Activated B cell treated with CpG ODN at 0.5 μM for 24 hours (primary cell): ENCODE results near the gene UBL4B. TPM values are rescaled to one million over a fixed set of nuclear protein-coding genes. Genes with fewer than 3 reads are reported as not detected.

Experiments
- ATAC-seq: fragments of 200-7000 bp; cut with Tn5 transposase; one replicate; pipeline ENCODE4 v1.10.0; 2021; ENCODE audit warnings: low read depth, mild to moderate bottlenecking, moderate library complexity
- CTCF ChIA-PET: fragments of 350-600 bp; sonication (Branson Sonifier 250); formaldehyde crosslinking; loops from one replicate; lab custom pipeline; 2021; ENCODE audit warnings: antibody characterized with exemption; lab: Charles Lee
- POLR2A ChIA-PET: fragments of 350-600 bp; sonication (Branson Sonifier 250); formaldehyde crosslinking; loops from one replicate; lab custom pipeline; 2021; ENCODE audit warnings: antibody characterized with exemption; lab: Charles Lee
- DNase-seq: peaks from one replicate; pipeline ENCODE4 v3.0.0; 2022
- H3K27ac Mint-ChIP-seq: one replicate; pipeline ENCODE4 v1.8.0; 2020; ENCODE audit warnings: mixed read lengths
- H3K27me3 Mint-ChIP-seq: one replicate; pipeline ENCODE4 v1.8.0; 2021; ENCODE audit warnings: mixed read lengths
- H3K36me3 Mint-ChIP-seq: one replicate; pipeline ENCODE4 v1.8.0; 2021; ENCODE audit warnings: low read depth, mixed read lengths
- H3K4me1 Mint-ChIP-seq: one replicate; pipeline ENCODE4 v1.8.0; 2021; ENCODE audit warnings: mixed read lengths
- H3K4me3 Mint-ChIP-seq: one replicate; pipeline ENCODE4 v1.8.0; 2020; ENCODE audit warnings: mild to moderate bottlenecking, mixed read lengths
- H3K9me3 Mint-ChIP-seq: one replicate; pipeline ENCODE4 v1.8.0; 2020; ENCODE audit warnings: mixed read lengths
- CTCF ChIP-seq: fragments of 200-600 bp; IDR thresholded peaks from one replicate; pipeline ENCODE4 v1.8.0; 2022; ENCODE audit warnings: antibody characterized with exemption, mild to moderate bottlenecking
- intact Hi-C: fragments of 100-400 bp; cut with micrococcal nuclease; formaldehyde crosslinking; loops from one replicate; pipeline ENCODE4 v1.15.1; 2024
- total RNA-seq: library from RNA; stranded (reverse); gene quantifications from 2 replicates; pipeline ENCODE4 v1.2.3, GENCODE V29; 2022

Gene UBL4B
- total RNA-seq, 1 donor from 2014 or later, result not detected

GRCh38 chr1:110113551-110113950 lies 1.3 kb downstream of the UBL4B start:
- H3K4me1 Mint-ChIP-seq, result no peaks in the 10 kb centered on the region
- no peaks in the 10 kb centered on the region for H3K9me3 Mint-ChIP-seq
- H3K27ac Mint-ChIP-seq, result no peak overlapping the region
- DNase-seq (no peak), ATAC-seq (no peak)
- no peaks in the 10 kb centered on the region for H3K36me3 Mint-ChIP-seq
- CTCF ChIA-PET, result interaction anchor here (0.6 kb wide), 1 partner anchor 33 kb away, joined by 3 read pairs; no protein-coding TSS in a partner anchor
- no peak for TF ChIP-seq CTCF
- no peak overlapping the region for H3K4me3 Mint-ChIP-seq
- peaks cover 39% of the 10 kb centered on the region for H3K27me3 Mint-ChIP-seq
- POLR2A ChIA-PET, result no interaction called here
- intact Hi-C loops, result no loop called here

GRCh38 chr1:110114173-110114572 lies 1.9 kb downstream of the UBL4B start:
- Mint-ChIP-seq H3K4me1 (no peaks in the 10 kb centered on the region), H3K27me3 (peaks cover 43% of the 10 kb centered on the region), H3K9me3 (no peaks in the 10 kb centered on the region), H3K4me3 (no peak overlapping the region), H3K27ac (no peak overlapping the region), H3K36me3 (no peaks in the 10 kb centered on the region)
- DNase-seq (no peak), ATAC-seq (no peak)
- no peak for TF ChIP-seq CTCF
- ChIA-PET POLR2A (no interaction called here), CTCF (no interaction called here)
- intact Hi-C loops, result no loop called here

- Mint-ChIP-seq H3K27ac (no peak overlapping the region), H3K4me1 (no peaks in the 10 kb centered on the region), H3K27me3 (peaks cover 39% of the 10 kb centered on the region), H3K9me3 (no peaks in the 10 kb centered on the region), H3K4me3 (no peak overlapping the region), H3K36me3 (no peaks in the 10 kb centered on the region)
- POLR2A ChIA-PET, result no interaction called here
- intact Hi-C loops, result no loop called here
- TF ChIP-seq CTCF, result no peak
- no peak for ATAC-seq
- DNase-seq, result no peak
- CTCF ChIA-PET, result no interaction called here
Observed at GRCh38 chr1:110114784-110115183, 2.5 kb downstream of the UBL4B start.

- H3K27me3 Mint-ChIP-seq, result peaks cover 30% of the 10 kb centered on the region
- H3K4me3 Mint-ChIP-seq, result no peak overlapping the region
- H3K27ac Mint-ChIP-seq, result no peak overlapping the region
Observed at GRCh38 chr1:110118636-110119396, 6.6 kb downstream of the UBL4B start.

More at GRCh38 chr1:110118636-110119396, 6.6 kb downstream of the UBL4B start:
- Mint-ChIP-seq H3K36me3 (no peaks in the 10 kb centered on the region), H3K9me3 (peaks cover 6% of the 10 kb centered on the region), H3K4me1 (peaks cover 3% of the 10 kb centered on the region)
- no peak for ATAC-seq
- CTCF ChIA-PET, result interaction anchor here (0.6 to 2.0 kb wide), 2 partner anchors 11 to 13 kb away, joined by 3 to 6 read pairs; no protein-coding TSS in a partner anchor
- POLR2A ChIA-PET, result no interaction called here
- no peak for DNase-seq
- TF ChIP-seq CTCF, result no peak
- intact Hi-C loops, result no loop called here
